RPMI8226 (cell line): Measurements from ENCODE around the gene PRKAR1B.
"Not testable (repeated sequence)": the region's sequence is repeated elsewhere in the genome, so short reads cannot be mapped to it uniquely, and the experiment has no call there.

Experiments used
- DNase-seq: peaks from one replicate; pipeline ENCODE4 v3.0.0-alpha.2; 2015

The PRKAR1B gene

GRCh38 chr7:665736-666453, 61.2 kb downstream of the PRKAR1B start:
- no peak for DNase-seq

- no peak for DNase-seq
These were observed 61.9 kb downstream of the PRKAR1B start for GRCh38 chr7:664997-665735.

GRCh38 chr7:664402-664775, 62.7 kb downstream of the PRKAR1B start:
- DNase-seq, result no peak

GRCh38 chr7:662576-662975, 64.5 kb downstream of the PRKAR1B start:
- DNase-seq, result no peak

GRCh38 chr7:659996-660395, 67.1 kb downstream of the PRKAR1B start:
- DNase-seq, result no peak

GRCh38 chr7:659306-659847, 67.7 kb downstream of the PRKAR1B start:
- DNase-seq, result no peak

GRCh38 chr7:657565-658119, 69.4 kb downstream of the PRKAR1B start:
- DNase-seq, result no peak

GRCh38 chr7:657010-657409, 70.1 kb downstream of the PRKAR1B start:
- not testable (repeated sequence) for DNase-seq

GRCh38 chr7:655758-656157, 71.3 kb downstream of the PRKAR1B start:
- DNase-seq, result no peak

GRCh38 chr7:653829-654764, 73.0 kb downstream of the PRKAR1B start:
- DNase-seq, result no peak

GRCh38 chr7:652881-653280, 74.2 kb downstream of the PRKAR1B start:
- no peak for DNase-seq

GRCh38 chr7:652167-652566, 74.9 kb downstream of the PRKAR1B start:
- not testable (repeated sequence) for DNase-seq

GRCh38 chr7:651032-651728, 75.9 kb downstream of the PRKAR1B start:
- DNase-seq, result no peak

GRCh38 chr7:650339-651031, 76.6 kb downstream of the PRKAR1B start:
- DNase-seq, result no peak

- DNase-seq, result no peak
These were observed 80.1 kb downstream of the PRKAR1B start for GRCh38 chr7:646951-647350.

- DNase-seq, result no peak
These were observed 80.6 kb downstream of the PRKAR1B start for GRCh38 chr7:646487-646886.

GRCh38 chr7:645606-646005, 81.5 kb downstream of the PRKAR1B start:
- no peak for DNase-seq

GRCh38 chr7:644381-645305, 82.4 kb downstream of the PRKAR1B start:
- no peak for DNase-seq

GRCh38 chr7:641966-642365, 85.1 kb downstream of the PRKAR1B start:
- no peak for DNase-seq

GRCh38 chr7:641269-641671, 85.8 kb downstream of the PRKAR1B start:
- DNase-seq, result no peak
